Right cardiac atrium (tissue), 5 donors: Measurements from ENCODE around the gene CLMN. TPM values are rescaled to one million over a fixed set of nuclear protein-coding genes. Genes with fewer than 3 reads are reported as not detected.

ENCODE experiments used
- ATAC-seq, 2 donors: fragments of 200-7000 bp; cut with Tn5 transposase; one replicate each; pipeline versions ENCODE4 v1.8.0 to v1.9.1; 2020; ENCODE audit warnings: moderate library complexity in 2 of 2, mild to moderate bottlenecking in 1 of 2
- DNase-seq, 3 donors: peaks; one replicate each; pipeline ENCODE4 v3.0.0-alpha.2; 2020
- H3K27ac ChIP-seq: one replicate; pipeline ENCODE4 v1.5.1; 2013; ENCODE audit warnings: mild to moderate bottlenecking, low read length, control low read depth, moderate library complexity
- H3K27me3 ChIP-seq: one replicate; pipeline ENCODE4 v1.6.1; 2013; ENCODE audit not compliant: control insufficient read depth, insufficient read depth
- H3K4me1 ChIP-seq: one replicate; pipeline ENCODE4 v1.6.1; 2013; ENCODE audit warnings: low read length; ENCODE audit not compliant: control insufficient read depth, insufficient read depth
- H3K4me3 ChIP-seq: one replicate; pipeline ENCODE4 v1.5.1; 2013; ENCODE audit warnings: low read length, control low read depth
- H3K9me3 ChIP-seq: one replicate; pipeline ENCODE4 v1.6.1; 2013; ENCODE audit warnings: low read length; ENCODE audit not compliant: control insufficient read depth
- WGBS: extraction: QIAGEN DNeasy Blood & Tissue Kit; methylation state at CpG from one replicate; pipeline ENCODE4 v1.1.7; 2013; 5-methylcytosine and 5-hydroxymethylcytosine counted together
- intact Hi-C, 4 donors: fragments of 100-400 bp; cut with DNase I; formaldehyde crosslinking; loops; one replicate each; pipeline versions ENCODE4 v1.11.0 to v1.14.0; 2022 to 2023
- polyA plus RNA-seq: library from polyadenylated mRNA; stranded (reverse); fragments of 200-250 nt; gene quantifications from one replicate; pipeline ENCODE4 v1.2.3, GENCODE V29; 2013
- total RNA-seq, 4 donors: library from RNA; stranded (reverse); fragmentation: NEBNext Ultra II Directional; extraction: Animal tissue kit (Norgen Biotek cat#: 25700); gene quantifications; one replicate each; pipeline ENCODE4 v1.2.1, GENCODE V29; 2021
- donor health status: healthy with polysubstance abuse.
- donor health status: DM: no; HTN: yes; CAD: no.
- donor health status: DM: no; HTN: no; CAD: no.
- donor health status: DM: no; HTN: yes; CAD: no; lungs with severe emphysema.
- donor health status: DM: yes; HTN: yes; CAD: no.

Gene CLMN
- total and polyA plus RNA-seq, 5 donors = 3.1 to 9.1 (median 6.4) TPM

DNA sequence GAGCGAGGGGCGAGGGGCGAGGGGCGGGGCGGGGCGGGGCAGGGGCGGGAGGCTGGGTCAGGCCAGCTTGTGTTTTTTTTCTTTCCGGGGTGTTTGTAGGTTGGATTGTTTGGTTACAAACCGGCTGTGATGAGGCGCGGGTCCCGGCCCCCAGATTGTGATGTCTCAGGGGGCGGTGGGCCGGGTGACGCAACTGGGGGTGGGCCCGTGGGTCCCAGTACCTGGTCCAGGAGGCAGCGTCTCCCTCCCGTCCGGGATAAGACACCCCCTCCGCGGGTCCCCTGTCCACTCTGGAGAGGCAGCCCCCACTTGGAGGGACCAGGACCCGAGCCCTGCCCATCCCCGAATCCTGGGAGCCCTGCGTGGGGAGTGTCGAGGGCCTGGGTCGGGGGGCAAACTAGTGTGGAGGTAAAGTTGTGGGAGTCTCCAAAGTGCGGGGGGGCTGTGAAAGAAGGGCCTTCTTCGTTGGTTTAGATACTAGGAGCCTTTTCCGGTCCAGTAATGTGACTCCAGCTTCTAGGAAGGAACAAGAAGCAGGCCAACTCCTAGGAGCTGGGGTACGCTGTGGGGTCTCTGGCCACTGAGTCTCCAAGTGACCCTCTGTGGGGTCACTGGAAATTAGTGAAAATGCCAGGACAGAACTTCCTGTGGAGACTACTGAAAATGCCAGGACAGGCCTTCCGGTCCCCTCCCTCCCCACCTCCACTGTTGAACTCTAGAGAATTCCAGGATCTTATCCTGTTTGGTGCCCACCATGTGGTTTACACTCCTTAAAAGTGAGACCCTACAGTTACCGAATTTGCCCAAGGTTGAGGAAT, 579 bp upstream of the CLMN start:
- Histone ChIP-seq H3K9me3 (no peaks in the 10 kb centered on the region), H3K4me3 (peak overlapping the region; percentile 58), H3K4me1 (no peaks in the 10 kb centered on the region), H3K27ac (peak overlapping the region; percentile 7), H3K27me3 (no peaks in the 10 kb centered on the region)
- intact Hi-C loops = loop anchor here in 1 of 4 donors (10.0 kb wide), 1 partner anchor 95 kb away; no protein-coding TSS in a partner anchor
- DNase-seq (peak; percentile 31 to 77 (median 61)), ATAC-seq (peak; percentile 4 to 6)
- 24% methylated on average over 32 of the region's 32 CpGs for WGBS

DNA sequence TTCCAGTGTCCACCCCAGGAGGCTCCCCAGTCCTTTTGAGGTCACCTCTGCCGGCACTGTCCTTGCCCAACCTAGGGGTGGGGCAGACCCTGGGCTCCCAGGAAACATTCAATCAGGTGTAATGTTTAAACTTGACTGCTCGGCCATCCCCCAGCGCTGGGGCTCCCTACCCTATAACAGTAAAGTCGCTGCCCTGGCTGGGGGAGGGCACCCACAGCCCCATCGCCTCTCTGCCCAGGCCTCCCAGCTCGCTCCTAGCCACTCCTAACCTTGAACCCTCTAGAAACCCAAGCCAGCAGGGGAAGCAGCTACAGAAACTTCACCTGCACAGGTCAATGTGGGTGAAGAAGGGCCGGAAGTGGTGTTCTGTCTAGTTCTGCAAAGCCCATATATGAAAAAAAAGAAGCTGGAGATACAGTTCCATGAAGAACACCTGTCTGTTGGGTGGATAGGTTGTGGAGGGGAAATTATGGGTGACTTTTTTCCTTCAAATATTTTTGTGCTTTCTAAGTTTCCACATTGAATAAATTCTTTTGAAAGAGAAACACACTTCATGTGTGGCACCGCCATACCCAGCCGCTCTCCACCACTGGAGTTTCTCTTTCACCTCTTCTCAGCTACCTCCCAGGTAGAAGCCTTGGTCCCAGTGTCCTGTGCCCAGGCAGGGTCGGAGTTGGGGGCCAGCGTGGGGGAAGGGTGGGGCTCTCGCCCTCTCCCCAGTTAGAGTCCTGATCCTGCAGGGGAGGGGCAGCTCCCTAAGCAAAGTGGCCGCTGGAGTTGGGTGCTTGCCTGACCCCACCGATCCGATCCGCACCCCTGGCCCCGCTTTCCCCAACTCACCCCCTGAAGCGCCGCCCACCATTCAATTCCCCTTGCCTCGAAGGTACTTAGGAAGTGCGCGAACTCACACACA, 1.1 kb downstream of the CLMN start:
- intact Hi-C loops = no loop called here
- Histone ChIP-seq H3K4me3 (peak overlapping the region; percentile 58), H3K4me1 (peaks cover 2% of the 10 kb centered on the region), H3K9me3 (no peaks in the 10 kb centered on the region), H3K27me3 (no peaks in the 10 kb centered on the region), H3K27ac (peak overlapping the region; percentile 15)
- 40% methylated on average over 22 of the region's 22 CpGs for WGBS
- ATAC-seq = no peak
- DNase-seq = no peak

DNA sequence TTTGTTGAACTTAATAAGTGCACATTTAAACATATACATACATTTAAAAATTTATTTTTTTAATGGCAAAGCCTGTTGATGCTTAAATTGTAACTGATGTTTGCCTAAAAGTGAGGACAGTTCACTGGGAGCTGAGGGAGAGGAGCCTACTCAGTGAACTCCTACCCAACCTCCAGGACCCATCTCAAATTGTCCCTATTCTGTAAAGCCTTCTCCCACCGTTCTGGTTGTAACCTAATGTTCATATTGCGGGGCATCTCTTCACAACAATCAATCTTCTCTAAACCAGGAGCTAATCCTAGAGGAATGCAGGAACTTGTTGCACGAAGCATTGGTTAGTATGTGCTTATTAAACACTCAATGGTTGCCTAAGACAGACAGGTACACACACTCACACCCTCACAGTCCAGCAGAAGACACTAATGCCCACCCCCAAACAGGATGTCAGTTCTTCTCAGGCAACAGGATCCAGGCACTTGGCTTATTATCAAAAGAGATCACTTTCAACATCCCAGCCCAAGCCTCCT, 1.8 kb downstream of the CLMN start:
- ATAC-seq (no peak), DNase-seq (no peak)
- no peaks in the 10 kb centered on the region for H3K27me3 ChIP-seq
- H3K27ac ChIP-seq = no peak overlapping the region
- 87% methylated on average over 3 of the region's 3 CpGs for WGBS
- H3K4me3 ChIP-seq = no peak overlapping the region
- intact Hi-C loops = no loop called here
- H3K4me1 ChIP-seq = peaks cover 2% of the 10 kb centered on the region
- H3K9me3 ChIP-seq = no peaks in the 10 kb centered on the region

DNA sequence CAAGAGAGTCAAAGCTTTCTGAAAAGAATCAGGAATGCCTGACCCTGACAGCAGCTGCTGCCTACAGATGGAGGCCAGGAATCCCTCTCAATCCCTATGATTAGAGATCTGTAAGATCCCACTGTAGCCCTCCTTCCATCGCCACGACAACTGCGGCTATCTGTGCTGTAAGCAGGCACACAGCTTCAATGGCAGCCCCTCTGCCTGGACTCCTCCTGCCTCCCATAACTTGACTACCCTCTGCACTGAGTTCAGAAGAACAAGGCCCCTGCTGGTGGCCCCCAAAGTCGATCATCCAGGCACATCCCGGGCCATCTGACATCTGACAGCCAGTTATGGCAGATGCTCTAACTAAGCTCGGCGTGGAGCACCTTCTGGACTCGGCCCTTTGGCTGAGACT, 2.9 kb downstream of the CLMN start:
- peak overlapping the region; percentile 28 for H3K27ac ChIP-seq

DNA sequence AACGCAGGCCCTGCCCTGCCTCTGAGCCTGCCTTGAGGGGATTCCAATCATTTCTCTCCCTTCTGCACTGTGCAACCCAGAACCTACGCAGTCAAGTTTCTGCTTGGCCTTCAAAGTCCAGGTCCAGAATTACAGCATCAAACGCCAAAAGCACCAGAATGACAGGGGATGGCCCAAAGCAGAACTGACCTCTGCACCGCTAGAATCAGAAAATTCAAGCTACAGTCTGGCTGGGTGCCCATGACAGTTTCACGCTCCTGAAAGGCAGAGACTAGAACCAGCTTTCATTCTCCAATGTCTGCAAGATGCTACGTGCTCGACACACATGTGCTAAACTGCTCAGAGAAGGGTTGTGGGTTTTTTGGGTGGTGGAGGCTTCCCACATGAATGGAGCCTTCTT, 4.1 kb downstream of the CLMN start:
- no peak for DNase-seq
- no peaks in the 10 kb centered on the region for H3K27me3 ChIP-seq
- intact Hi-C loops = no loop called here
- 69% methylated on average over 7 of the region's 7 CpGs for WGBS
- no peak overlapping the region for H3K27ac ChIP-seq
- H3K4me3 ChIP-seq = no peak overlapping the region
- no peaks in the 10 kb centered on the region for H3K9me3 ChIP-seq
- H3K4me1 ChIP-seq = peaks cover 2% of the 10 kb centered on the region
- ATAC-seq = no peak

More for the DNA sequence above, 2.9 kb downstream of the CLMN start:
- no peaks in the 10 kb centered on the region for H3K27me3 ChIP-seq
- intact Hi-C loops = no loop called here
- ATAC-seq (no peak), DNase-seq (no peak)
- 72% methylated on average over 8 of the region's 8 CpGs for WGBS
- H3K4me3 ChIP-seq = no peak overlapping the region
- H3K4me1 ChIP-seq = peaks cover 2% of the 10 kb centered on the region
- H3K9me3 ChIP-seq = no peaks in the 10 kb centered on the region

DNA sequence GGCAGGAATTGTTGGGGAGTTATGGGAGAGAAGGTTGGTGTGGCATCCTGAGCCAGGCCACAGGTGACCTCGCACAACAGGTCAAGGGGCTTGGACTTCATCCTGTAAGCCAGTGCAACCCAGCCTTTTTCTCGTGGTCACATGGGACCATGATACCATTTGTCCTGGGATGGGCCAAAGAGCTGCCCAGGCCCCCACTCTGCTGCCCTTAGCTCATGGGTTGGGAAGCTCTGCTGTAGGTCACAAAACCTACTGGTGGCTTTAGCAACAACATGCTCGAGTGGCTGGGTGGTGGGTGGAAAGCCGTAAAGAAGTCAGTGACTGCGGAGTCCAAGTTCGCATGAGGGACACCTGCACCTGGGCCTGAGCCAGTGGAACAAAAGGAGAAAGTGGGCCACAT, 4.6 kb downstream of the CLMN start:
- no peaks in the 10 kb centered on the region for H3K27me3 ChIP-seq
- ATAC-seq = no peak
- H3K4me1 ChIP-seq = peaks cover 2% of the 10 kb centered on the region
- WGBS = 95% methylated on average over 6 of the region's 6 CpGs
- no peak for DNase-seq
- H3K9me3 ChIP-seq = no peaks in the 10 kb centered on the region
- intact Hi-C loops = no loop called here
- H3K4me3 ChIP-seq = no peak overlapping the region
- no peak overlapping the region for H3K27ac ChIP-seq

DNA sequence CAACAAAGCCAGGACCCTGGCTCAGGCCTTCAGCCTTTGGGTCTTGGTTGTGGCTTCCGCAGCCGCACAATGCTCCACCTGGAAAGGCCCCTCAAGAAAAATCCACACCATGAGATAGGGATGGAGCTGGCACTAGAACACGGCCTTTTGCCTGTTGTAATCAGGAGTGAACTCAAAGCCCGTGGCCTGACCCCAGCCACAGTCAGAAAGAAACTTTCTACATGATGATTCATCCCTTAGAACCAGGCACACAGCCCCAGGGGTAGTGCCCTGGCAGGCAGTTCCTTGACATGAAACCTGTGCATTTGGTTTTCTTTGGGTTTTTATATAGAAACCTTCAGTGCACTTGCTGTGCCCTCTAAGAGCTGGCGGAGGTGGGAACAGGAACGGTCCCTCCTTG, 5.1 kb downstream of the CLMN start:
- Histone ChIP-seq H3K4me3 (no peak overlapping the region), H3K27me3 (no peaks in the 10 kb centered on the region), H3K9me3 (no peaks in the 10 kb centered on the region), H3K27ac (peak overlapping the region; percentile 23), H3K4me1 (peaks cover 2% of the 10 kb centered on the region)
- DNase-seq (peak in 2 of 3 donors; percentile 59 to 62), ATAC-seq (peak; percentile 53 to 62)
- intact Hi-C loops = no loop called here
- 74% methylated on average over 6 of the region's 6 CpGs for WGBS

DNA sequence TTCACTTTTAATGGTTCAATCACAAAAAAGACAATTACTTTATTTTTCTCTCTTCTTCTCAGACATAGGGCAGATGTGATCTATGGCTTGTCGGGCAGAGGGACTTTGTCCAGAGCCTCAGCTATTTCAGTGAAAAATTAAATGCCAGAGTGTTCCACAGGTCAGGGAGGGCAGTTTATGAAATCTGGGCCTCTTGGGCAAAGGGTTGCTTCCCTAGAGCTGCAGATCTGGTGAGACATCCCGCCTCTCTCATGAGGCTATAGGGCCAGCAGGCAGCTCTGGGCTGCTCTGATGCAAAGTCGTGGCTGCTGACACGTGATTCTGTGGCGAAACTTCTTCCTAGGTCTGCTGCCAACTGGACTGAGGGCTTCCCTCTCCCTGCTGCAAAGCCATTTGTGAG, 6.0 kb downstream of the CLMN start:
- intact Hi-C loops = no loop called here
- ATAC-seq = peak; percentile 79 to 84
- H3K27me3 ChIP-seq = no peaks in the 10 kb centered on the region
- H3K4me1 ChIP-seq = peaks cover 2% of the 10 kb centered on the region
- DNase-seq = peak; percentile 77 to 87 (median 87)
- WGBS = 46% methylated on average over 5 of the region's 5 CpGs
- no peak overlapping the region for H3K27ac ChIP-seq
- no peak overlapping the region for H3K4me3 ChIP-seq
- H3K9me3 ChIP-seq = no peaks in the 10 kb centered on the region

DNA sequence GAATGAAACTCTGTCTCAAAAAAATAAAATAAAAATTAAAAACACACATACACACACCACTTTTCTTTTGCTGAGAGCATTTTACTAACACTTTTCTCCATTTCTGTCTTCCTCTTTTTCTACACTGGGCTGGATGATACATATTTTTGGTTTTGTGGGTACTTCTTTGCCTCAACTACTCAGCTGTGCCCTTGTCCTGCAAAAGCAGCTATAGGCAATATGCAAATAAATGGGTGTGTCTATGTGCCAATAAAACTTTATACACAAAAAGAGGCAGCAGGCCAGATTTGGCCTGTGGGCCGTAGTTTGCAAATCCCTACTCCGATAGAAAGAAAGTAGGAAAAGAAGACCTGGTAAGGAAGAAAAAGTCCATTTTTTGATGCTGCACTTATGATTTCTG, 6.5 kb downstream of the CLMN start:
- Histone ChIP-seq H3K27ac (no peak overlapping the region), H3K4me1 (peaks cover 2% of the 10 kb centered on the region), H3K4me3 (no peak overlapping the region), H3K9me3 (no peaks in the 10 kb centered on the region), H3K27me3 (no peaks in the 10 kb centered on the region)
- 84% methylated on average over 2 of the region's 2 CpGs for WGBS
- DNase-seq = no peak
- intact Hi-C loops = no loop called here
- ATAC-seq = no peak

DNA sequence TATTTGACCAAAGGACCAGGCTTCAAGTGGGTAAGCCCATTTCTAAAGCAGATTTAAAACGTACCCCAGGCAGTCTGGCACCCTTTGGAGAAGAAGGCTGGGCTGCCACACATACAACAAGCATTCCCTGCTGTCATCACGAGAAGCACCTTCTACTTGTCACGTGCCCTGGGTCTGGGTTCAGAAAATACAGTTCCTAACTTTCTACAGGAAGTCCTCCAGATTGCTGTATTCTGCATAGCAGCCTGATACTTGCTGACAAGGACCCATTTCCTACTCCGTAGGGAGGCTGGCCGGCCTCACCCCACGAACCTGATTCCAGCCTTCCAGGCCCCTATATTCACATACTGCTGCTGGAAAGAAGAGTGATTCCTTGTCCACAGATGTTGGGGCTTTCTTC, 7.4 kb downstream of the CLMN start:
- Histone ChIP-seq H3K9me3 (no peaks in the 10 kb centered on the region), H3K27me3 (no peaks in the 10 kb centered on the region), H3K27ac (no peak overlapping the region), H3K4me3 (no peak overlapping the region), H3K4me1 (peaks cover 2% of the 10 kb centered on the region)
- no peak for ATAC-seq
- DNase-seq = no peak
- WGBS = 73% methylated on average over 6 of the region's 6 CpGs
- intact Hi-C loops = no loop called here

DNA sequence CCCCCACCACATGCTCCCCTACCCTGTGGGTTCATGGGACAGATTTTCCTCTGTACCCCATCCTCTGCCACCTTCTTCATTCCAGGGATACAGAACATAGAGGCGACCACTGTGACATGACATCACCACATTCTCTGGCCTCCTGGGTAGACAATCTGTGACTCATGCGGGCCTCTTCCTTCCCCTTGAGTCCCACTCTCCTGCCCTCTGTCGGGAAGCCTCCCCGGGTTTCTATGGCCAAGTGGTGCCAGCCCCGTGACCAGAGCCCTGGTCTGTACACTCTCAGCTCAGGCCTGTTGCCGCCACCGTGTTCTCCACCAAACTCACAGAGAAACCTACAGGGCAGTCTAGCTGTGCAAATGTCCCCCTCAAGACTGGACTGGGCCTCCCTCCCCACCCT, 8.0 kb downstream of the CLMN start:
- Histone ChIP-seq H3K4me3 (no peak overlapping the region), H3K27me3 (no peaks in the 10 kb centered on the region), H3K27ac (no peak overlapping the region), H3K4me1 (peaks cover 2% of the 10 kb centered on the region), H3K9me3 (no peaks in the 10 kb centered on the region)
- ATAC-seq (no peak), DNase-seq (peak; percentile 31 to 59 (median 49))
- intact Hi-C loops = no loop called here
- whole genome bisulfite sequencing = 72% methylated on average over 7 of the region's 7 CpGs
